SK-N-SH (cell line): ENCODE data around the gene TMEM131. TPM values are rescaled to one million over a fixed set of nuclear protein-coding genes. Genes with fewer than 3 reads are reported as not detected.

ENCODE experiments used
- CTCF ChIA-PET: fragments of 300-600, 350-600 bp; formaldehyde crosslinking; extraction: SDS; loops from one replicate; lab custom pipeline; 2021; lab: Yijun Ruan, JAX
- POLR2A ChIA-PET: fragments of 350-600 bp; sonication (Branson Sonifier 250); formaldehyde crosslinking; extraction: SDS; loops from one replicate; lab custom pipeline; 2020; ENCODE audit warnings: antibody characterized with exemption, inconsistent platforms; lab: Yijun Ruan, JAX
- DNase-seq: peaks from one replicate; pipeline ENCODE4 v3.0.0; 2012
- H2AFZ ChIP-seq: fragments of 200-600 bp; sonication (generic); 2 replicates; pipeline ENCODE4 v1.8.1; 2016; ENCODE audit warnings: antibody characterized with exemption, mild to moderate bottlenecking, low read depth
- H3F3A ChIP-seq: fragments of 200-600 bp; sonication (generic); replicated peaks from 2 replicates; pipeline ENCODE3; 2016; ENCODE audit warnings: antibody characterized with exemption, mild to moderate bottlenecking; ENCODE audit not compliant: insufficient read depth
- H3K27ac ChIP-seq, 2 experiments: fragments of 200-500 bp in 1 of 2; fragments of 200-600 bp in 1 of 2; sonication (Bioruptor generic) in 1 of 2; sonication (generic), shearing (Covaris generic) in 1 of 2; 2 replicates each; pipeline versions ENCODE4 v1.5.1 to v1.6.1; 2014 to 2016; ENCODE audit warnings: low read depth in 2 of 2, inconsistent platforms in 1 of 2, low read length in 1 of 2, mild to moderate bottlenecking in 1 of 2, mixed read lengths in 1 of 2
- H3K27me3 ChIP-seq: fragments of 200-600 bp; sonication (generic), shearing (Covaris generic); 2 replicates; pipeline ENCODE4 v1.6.1; 2016; ENCODE audit warnings: mixed run types; ENCODE audit not compliant: insufficient read depth
- H3K36me3 ChIP-seq, 2 experiments: fragments of 200-500 bp in 1 of 2; fragments of 200-600 bp in 1 of 2; sonication (Bioruptor generic) in 1 of 2; sonication (generic) in 1 of 2; replicated peaks in 1 of 2; 2 replicates each; pipeline versions ENCODE3 to v1.5.1; 2014 to 2016; ENCODE audit warnings: low read length in 1 of 2, mild to moderate bottlenecking in 1 of 2; ENCODE audit not compliant: insufficient read depth in 2 of 2, control insufficient read depth in 1 of 2
- H3K4me1 ChIP-seq, 2 experiments: fragments of 200-500 bp in 1 of 2; fragments of 200-600 bp in 1 of 2; sonication (Bioruptor generic) in 1 of 2; sonication (generic), shearing (Covaris generic) in 1 of 2; 2 replicates each; pipeline versions ENCODE4 v1.5.1 to v1.6.1; 2014 to 2016; ENCODE audit warnings: low read depth in 1 of 2, low read length in 1 of 2, mixed run types in 1 of 2; ENCODE audit not compliant: insufficient read depth in 2 of 2, control insufficient read depth in 1 of 2
- H3K4me2 ChIP-seq: fragments of 200-600 bp; sonication (generic), shearing (Covaris generic); 2 replicates; pipeline ENCODE4 v1.6.1; 2017; ENCODE audit warnings: mixed run types
- H3K4me3 ChIP-seq, 2 experiments: fragments of 200-500 bp in 1 of 2; fragments of 200-600 bp in 1 of 2; sonication (Bioruptor generic) in 1 of 2; sonication (generic), shearing (Covaris generic) in 1 of 2; 2 replicates each; pipeline versions ENCODE4 v1.5.1 to v1.8.1; 2014 to 2016; ENCODE audit warnings: low read depth in 2 of 2, inconsistent platforms in 1 of 2, low read length in 1 of 2, mild to moderate bottlenecking in 1 of 2, mixed read lengths in 1 of 2, moderate library complexity in 1 of 2
- H3K79me2 ChIP-seq: fragments of 200-600 bp; sonication (generic); 2 replicates; pipeline ENCODE4 v1.8.1; 2017; ENCODE audit warnings: mild to moderate bottlenecking; ENCODE audit not compliant: insufficient read depth
- H3K9ac ChIP-seq: fragments of 200-600 bp; sonication (generic); 2 replicates; pipeline ENCODE4 v1.6.1; 2017; ENCODE audit warnings: mixed run types
- H3K9me2 ChIP-seq: fragments of 200-600 bp; sonication (generic); 2 replicates; pipeline ENCODE4 v1.6.1; 2017; ENCODE audit warnings: mixed run types
- H3K9me3 ChIP-seq: fragments of 200-600 bp; sonication (generic); 2 replicates; pipeline ENCODE4 v1.6.1; 2017; ENCODE audit warnings: mixed run types, mild to moderate bottlenecking, moderate library complexity
- H4K20me1 ChIP-seq: fragments of 200-600 bp; sonication (generic); 2 replicates; pipeline ENCODE4 v1.6.1; 2017; ENCODE audit warnings: mild to moderate bottlenecking, mixed run types; ENCODE audit not compliant: insufficient read depth
- EP300 ChIP-seq, 2 experiments: IDR thresholded peaks; 2 replicates each; pipeline versions ENCODE4 v1.4.0 to v1.6.1; 2012; ENCODE audit warnings: borderline replicate concordance in 1 of 2, low read depth in 1 of 2, low read length in 1 of 2
- FOXM1 ChIP-seq: IDR thresholded peaks from 2 replicates; pipeline ENCODE4 v1.4.0; 2012; ENCODE audit warnings: low read depth, mild to moderate bottlenecking
- GABPA ChIP-seq: IDR thresholded peaks from 2 replicates; pipeline ENCODE4 v1.4.0; 2012; ENCODE audit warnings: low read depth, mild to moderate bottlenecking
- IRF3 ChIP-seq: fragments of 150-350 bp; IDR thresholded peaks from 2 replicates; pipeline ENCODE4 v1.6.1; 2016; ENCODE audit warnings: mild to moderate bottlenecking, low read depth, low read length
- JUND ChIP-seq: IDR thresholded peaks from 2 replicates; pipeline ENCODE4 v1.4.0; 2012
- MEF2A ChIP-seq: IDR thresholded peaks from 2 replicates; pipeline ENCODE4 v1.4.0; 2012; ENCODE audit warnings: low read depth, borderline replicate concordance
- NRF1 ChIP-seq: IDR thresholded peaks from 2 replicates; pipeline ENCODE4 v1.6.1; 2012; ENCODE audit warnings: low read depth, mild to moderate bottlenecking, low read length
- PBX3 ChIP-seq: IDR thresholded peaks from 2 replicates; pipeline ENCODE4; 2012
- POLR2AphosphoS5 ChIP-seq: IDR thresholded peaks from 2 replicates; pipeline ENCODE4 v1.6.1; 2012; ENCODE audit warnings: low read depth, low read length
- RCOR1 ChIP-seq: fragments of 150-350 bp; IDR thresholded peaks from 2 replicates; pipeline ENCODE4 v1.6.1; 2017; ENCODE audit warnings: antibody characterized with exemption, low read length
- RXRA ChIP-seq: IDR thresholded peaks from 2 replicates; pipeline ENCODE4 v1.4.0; 2012; ENCODE audit warnings: low read depth, mild to moderate bottlenecking, borderline replicate concordance
- SIN3A ChIP-seq: IDR thresholded peaks from 2 replicates; pipeline ENCODE4 v1.6.1; 2012; ENCODE audit warnings: low read depth, mild to moderate bottlenecking, low read length, moderate library complexity, borderline replicate concordance
- TAF1 ChIP-seq: IDR thresholded peaks from 2 replicates; pipeline ENCODE4 v1.6.1; 2012; ENCODE audit warnings: low read depth, mild to moderate bottlenecking, low read length, moderate library complexity, borderline replicate concordance
- TEAD4 ChIP-seq: IDR thresholded peaks from 2 replicates; pipeline ENCODE4 v1.4.0; 2012; ENCODE audit warnings: mild to moderate bottlenecking, borderline replicate concordance; ENCODE audit not compliant: insufficient read depth
- USF2 ChIP-seq: fragments of 150-350 bp; IDR thresholded peaks from 2 replicates; pipeline ENCODE4 v1.6.1; 2017; ENCODE audit warnings: antibody characterized with exemption, low read length, low read depth, borderline replicate concordance
- ZBTB33 ChIP-seq: IDR thresholded peaks from 2 replicates; pipeline ENCODE4 v1.4.0; 2012; ENCODE audit warnings: low read depth, borderline replicate concordance
- WGBS: methylation state at CpG from one replicate; pipeline ENCODE4 v1.1.6; 2017; ENCODE audit warnings: low lambda C conversion rate; 5-methylcytosine and 5-hydroxymethylcytosine counted together
- polyA plus RNA-seq, 3 experiments: library from polyadenylated mRNA; depleted of rRNA; stranded (reverse); fragments of >200 nt; gene quantifications; 2 replicates each; pipeline ENCODE4 v1.2.3, GENCODE V29; 2012

Gene TMEM131
- polyA plus RNA-seq, 1 of the 3 experiments (the other 2 are of a cell fraction), result 9.1 TPM

- peaks cover 13 to 45% of the 10 kb centered on the region in 2 experiments for H3K36me3 ChIP-seq
- WGBS, result 93% methylated on average over 7 of the region's 7 CpGs
- no peak for DNase-seq
- H3K27me3 ChIP-seq, result no peaks in the 10 kb centered on the region
- no peak overlapping the region for H3K27ac ChIP-seq
- TF ChIP-seq TEAD4, result no peak
- TF ChIP-seq RXRA, result no peak
- no peak for TF ChIP-seq EP300 (IDR thresholded peaks at IDR 0.05; ENCODE audit: borderline replicate concordance in 1 of 2, low read depth in 1 of 2, low read length in 1 of 2)
- TF ChIP-seq MEF2A, result no peak
- no peak for TF ChIP-seq POLR2AphosphoS5
- no peak for TF ChIP-seq SIN3A
- TF ChIP-seq IRF3, result no peak
- TF ChIP-seq PBX3, result no peak
- no peak for TF ChIP-seq NRF1
- TF ChIP-seq GABPA, result no peak
- TF ChIP-seq ZBTB33, result no peak
- no peak for TF ChIP-seq USF2
- no peak for TF ChIP-seq JUND
- no peak for TF ChIP-seq RCOR1
- no peak for TF ChIP-seq TAF1
- TF ChIP-seq FOXM1, result no peak
- no peaks in the 10 kb centered on the region for H3K9me3 ChIP-seq
- H3K4me1 ChIP-seq, result peaks cover 0 to 2% of the 10 kb centered on the region in 2 experiments; a peak in 1 of 4 replicates
- no peaks in the 10 kb centered on the region for H4K20me1 ChIP-seq
- no peaks in the 10 kb centered on the region for H3K9me2 ChIP-seq
- no peaks in the 10 kb centered on the region for H3K79me2 ChIP-seq
- H3F3A ChIP-seq, result peaks cover 3% of the 10 kb centered on the region
- no peak overlapping the region for H3K9ac ChIP-seq
- POLR2A ChIA-PET, result no interaction called here
- H2AFZ ChIP-seq, result no peak overlapping the region
- no peak overlapping the region for H3K4me3 ChIP-seq
- H3K4me2 ChIP-seq, result no peak overlapping the region
- CTCF ChIA-PET, result interaction anchor here (1.0 kb wide), 1 partner anchor 596 kb away, joined by 5 read pairs; no protein-coding TSS in a partner anchor
These were observed 206.6 kb downstream of the TMEM131 start for GRCh38 chr2:97788986-97789644.
